ENCODE results near the gene SLC4A9. TPM values are rescaled to one million over a fixed set of nuclear protein-coding genes. Genes with fewer than 3 reads are reported as not detected.
"Not testable (repeated sequence)": the region's sequence is repeated elsewhere in the genome, so short reads cannot be mapped to it uniquely, and the experiment has no call there.

SLC4A9 gene
- total RNA-seq, 2 experiments from 2014 or later: 0.13 to 0.16 TPM

DNA sequence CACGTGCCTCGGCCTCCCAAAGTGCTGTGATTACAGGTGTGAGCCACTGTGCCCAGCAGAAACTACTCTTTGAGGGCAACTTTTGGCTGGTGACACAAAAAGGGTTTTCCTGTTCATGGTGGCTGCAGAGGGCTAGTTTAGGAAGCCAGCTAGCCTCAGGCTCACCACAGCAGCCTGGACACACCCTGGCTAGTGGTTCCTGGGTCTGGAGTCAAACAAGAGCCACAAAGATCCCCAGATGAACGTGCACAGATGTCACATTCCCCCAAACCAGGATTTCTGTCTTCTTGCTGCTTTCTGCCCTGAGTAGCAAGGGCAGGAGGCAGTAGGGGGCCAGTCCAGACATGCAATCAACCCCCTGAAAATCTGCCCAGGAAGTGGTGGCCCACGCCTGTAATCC, 20.4 kb upstream of the SLC4A9 start:
- peaks cover 84% of the 10 kb centered on the region for H3K4me1 Mint-ChIP-seq (ENCODE audit: low read depth)
- H3K36me3 Mint-ChIP-seq (ENCODE audit: low read depth): peaks cover 83% of the 10 kb centered on the region
- ChIA-PET POLR2A (interaction anchor here (0.6 kb wide), 1 partner anchor 9 kb away, joined by 3 read pairs; no protein-coding TSS in a partner anchor), CTCF (interaction anchor here (5.5 kb wide), 1 partner anchor 13 kb away, joined by 39 read pairs; no protein-coding TSS in a partner anchor)
- DNase-seq (no peak), ATAC-seq (no peak)
- peak overlapping the region; percentile 76 for H3K27ac Mint-ChIP-seq
- peak overlapping the region; percentile 26 for H3K4me3 Mint-ChIP-seq
- no peaks in the 10 kb centered on the region for H3K27me3 Mint-ChIP-seq (ENCODE audit: low read depth)
- no peaks in the 10 kb centered on the region for H3K9me3 Mint-ChIP-seq (ENCODE audit: insufficient read depth)

DNA sequence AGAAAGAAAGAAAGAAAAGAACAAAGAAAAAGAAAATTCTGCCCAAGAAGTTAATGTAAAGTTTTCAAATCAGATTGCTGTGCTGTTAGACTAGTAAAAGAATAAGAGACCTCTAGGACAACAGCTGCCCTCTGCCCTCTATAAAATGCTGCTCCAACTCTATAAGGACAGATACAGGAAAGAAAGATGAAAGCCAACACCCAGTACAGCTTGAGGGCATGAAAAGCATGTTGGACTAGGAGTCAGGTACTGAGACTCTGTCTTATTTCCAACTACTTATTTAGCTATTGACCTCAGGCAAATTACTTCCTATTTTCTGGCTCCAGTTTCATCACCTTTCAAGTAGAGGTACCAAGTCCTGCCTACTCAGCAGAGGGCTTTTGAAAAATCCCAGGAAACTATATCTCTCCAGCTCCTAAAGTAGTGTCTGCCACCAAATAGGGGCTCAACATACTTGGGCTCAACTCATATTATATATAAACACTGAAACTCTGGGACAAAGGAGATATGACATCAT, 19.3 kb upstream of the SLC4A9 start:
- POLR2A ChIA-PET: no interaction called here
- Mint-ChIP-seq H3K4me3 (peak overlapping the region; percentile 84), H3K9me3 (ENCODE audit: insufficient read depth) (no peaks in the 10 kb centered on the region), H3K4me1 (ENCODE audit: low read depth) (peaks cover 88% of the 10 kb centered on the region), H3K27me3 (ENCODE audit: low read depth) (no peaks in the 10 kb centered on the region), H3K27ac (peak overlapping the region; percentile 91), H3K36me3 (ENCODE audit: low read depth) (peaks cover 80% of the 10 kb centered on the region)
- ATAC-seq (no peak), DNase-seq (no peak)
- CTCF ChIA-PET: interaction anchor here (0.6 to 5.5 kb wide), 7 partner anchors 11 to 101 kb away, joined by 3 to 39 read pairs (median 3); no protein-coding TSS in a partner anchor

DNA sequence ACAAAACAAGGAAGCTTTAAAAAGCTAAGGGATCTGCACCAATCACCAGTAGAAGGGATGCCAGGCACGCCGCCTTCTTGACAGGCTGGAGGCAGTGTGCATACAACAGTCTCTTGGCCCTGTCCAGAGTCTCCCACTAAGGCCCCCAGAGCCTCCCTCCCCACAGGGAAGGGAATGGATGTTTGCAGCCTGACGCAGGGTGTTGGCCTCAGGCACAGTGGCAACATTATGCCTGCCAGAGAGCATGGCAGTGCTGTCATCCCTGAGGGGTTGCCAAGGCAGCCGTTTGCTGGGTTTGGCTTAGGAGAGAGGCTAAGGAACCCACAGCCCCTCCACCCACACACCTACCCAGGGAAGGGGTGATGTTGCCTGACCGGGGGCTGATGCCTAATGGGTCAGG, 18.4 kb upstream of the SLC4A9 start:
- POLR2A ChIA-PET: interaction anchor here (1.3 kb wide), 1 partner anchor 83 kb away, joined by 3 read pairs; no protein-coding TSS in a partner anchor
- Mint-ChIP-seq H3K4me1 (ENCODE audit: low read depth) (peaks cover 80% of the 10 kb centered on the region), H3K4me3 (peak overlapping the region; percentile 84), H3K27ac (peak overlapping the region; percentile 91), H3K36me3 (ENCODE audit: low read depth) (peaks cover 72% of the 10 kb centered on the region), H3K27me3 (ENCODE audit: low read depth) (no peaks in the 10 kb centered on the region), H3K9me3 (ENCODE audit: insufficient read depth) (no peaks in the 10 kb centered on the region)
- CTCF ChIA-PET: interaction anchor here (1.2 to 15.4 kb wide), 4 partner anchors 11 to 102 kb away, joined by 4 to 796 read pairs (median 22); no protein-coding TSS in a partner anchor
- no peak for ATAC-seq
- DNase-seq: no peak

GRCh38 chr5:140342287-140342686, 17.7 kb upstream of the SLC4A9 start:
- Mint-ChIP-seq H3K27me3 (ENCODE audit: low read depth) (no peaks in the 10 kb centered on the region), H3K36me3 (ENCODE audit: low read depth) (peaks cover 66% of the 10 kb centered on the region), H3K4me1 (ENCODE audit: low read depth) (peaks cover 81% of the 10 kb centered on the region), H3K9me3 (ENCODE audit: insufficient read depth) (no peaks in the 10 kb centered on the region), H3K27ac (peak overlapping the region; percentile 91), H3K4me3 (peak overlapping the region; percentile 84)
- DNase-seq (peak; percentile 69), ATAC-seq (peak; percentile 7)
- ChIA-PET POLR2A (interaction anchor here (1.3 kb wide), 1 partner anchor 83 kb away, joined by 3 read pairs; no protein-coding TSS in a partner anchor), CTCF (interaction anchor here (1.8 to 15.4 kb wide), 3 partner anchors 10 to 93 kb away, joined by 7 to 796 read pairs (median 39); no protein-coding TSS in a partner anchor)

- POLR2A ChIA-PET: interaction anchor here (0.7 kb wide), 1 partner anchor 1281 kb away, joined by 3 read pairs; no protein-coding TSS in a partner anchor
- ATAC-seq: no peak
Measured at GRCh38 chr5:140342896-140343295, 17.1 kb upstream of the SLC4A9 start.

GRCh38 chr5:140343849-140344248, 16.1 kb upstream of the SLC4A9 start:
- Mint-ChIP-seq H3K4me3 (peak overlapping the region; percentile 84), H3K36me3 (ENCODE audit: low read depth) (peaks cover 53% of the 10 kb centered on the region), H3K27ac (peak overlapping the region; percentile 91), H3K4me1 (ENCODE audit: low read depth) (peaks cover 79% of the 10 kb centered on the region)
- not testable (repeated sequence) for ATAC-seq; H3K27me3 Mint-ChIP-seq (ENCODE audit: low read depth); DNase-seq; H3K9me3 Mint-ChIP-seq (ENCODE audit: insufficient read depth)
- ChIA-PET CTCF (interaction anchor here (0.5 to 15.4 kb wide), 6 partner anchors 8 to 287 kb away, joined by 3 to 796 read pairs (median 10); no protein-coding TSS in a partner anchor), POLR2A (interaction anchor here (0.6 to 3.2 kb wide), 3 partner anchors 41 to 204 kb away, joined by 3 to 15 read pairs (median 4); partner anchors contain the start of genes EIF4EBP3 and PFDN1)

More at GRCh38 chr5:140342896-140343295, 17.1 kb upstream of the SLC4A9 start:
- H3K27me3 Mint-ChIP-seq (ENCODE audit: low read depth): no peaks in the 10 kb centered on the region
- H3K27ac Mint-ChIP-seq: peak overlapping the region; percentile 91
- CTCF ChIA-PET: interaction anchor here (1.8 to 15.4 kb wide), 3 partner anchors 9 to 94 kb away, joined by 7 to 796 read pairs (median 39); no protein-coding TSS in a partner anchor
- peaks cover 80% of the 10 kb centered on the region for H3K4me1 Mint-ChIP-seq (ENCODE audit: low read depth)
- peaks cover 60% of the 10 kb centered on the region for H3K36me3 Mint-ChIP-seq (ENCODE audit: low read depth)
- peak overlapping the region; percentile 84 for H3K4me3 Mint-ChIP-seq
- no peak for DNase-seq
- no peaks in the 10 kb centered on the region for H3K9me3 Mint-ChIP-seq (ENCODE audit: insufficient read depth)

- DNase-seq (no peak), ATAC-seq (no peak)
- Mint-ChIP-seq H3K4me1 (ENCODE audit: low read depth) (peaks cover 70% of the 10 kb centered on the region), H3K9me3 (ENCODE audit: insufficient read depth) (no peaks in the 10 kb centered on the region), H3K36me3 (ENCODE audit: low read depth) (peaks cover 46% of the 10 kb centered on the region), H3K27ac (peak overlapping the region; percentile 91), H3K4me3 (peak overlapping the region; percentile 84), H3K27me3 (ENCODE audit: low read depth) (peaks cover 1% of the 10 kb centered on the region)
- ChIA-PET CTCF (interaction anchor here (0.5 to 15.4 kb wide), 15 partner anchors 8 to 294 kb away, joined by 3 to 796 read pairs (median 8); partner anchors contain the start of gene PFDN1), POLR2A (interaction anchor here (0.6 to 3.2 kb wide), 4 partner anchors 42 to 100 kb away, joined by 3 to 16 read pairs (median 10); partner anchors contain the start of gene PFDN1)
Measured at GRCh38 chr5:140344683-140345423, 15.1 kb upstream of the SLC4A9 start.

- Mint-ChIP-seq H3K9me3 (ENCODE audit: insufficient read depth) (no peaks in the 10 kb centered on the region), H3K4me3 (peak overlapping the region; percentile 84), H3K27me3 (ENCODE audit: low read depth) (peaks cover 3% of the 10 kb centered on the region), H3K36me3 (ENCODE audit: low read depth) (peaks cover 38% of the 10 kb centered on the region), H3K27ac (peak overlapping the region; percentile 70), H3K4me1 (ENCODE audit: low read depth) (peaks cover 67% of the 10 kb centered on the region)
- ChIA-PET POLR2A (interaction anchor here (0.6 to 3.2 kb wide), 6 partner anchors 8 to 101 kb away, joined by 3 to 16 read pairs (median 4); partner anchors contain the start of genes ANKHD1 and PFDN1), CTCF (interaction anchor here (0.7 to 15.4 kb wide), 25 partner anchors 9 to 296 kb away, joined by 3 to 796 read pairs (median 4); partner anchors contain the start of genes EIF4EBP3 and PFDN1)
- ATAC-seq (no peak), DNase-seq (no peak)
Measured at GRCh38 chr5:140345919-140346347, 14.1 kb upstream of the SLC4A9 start.

DNA sequence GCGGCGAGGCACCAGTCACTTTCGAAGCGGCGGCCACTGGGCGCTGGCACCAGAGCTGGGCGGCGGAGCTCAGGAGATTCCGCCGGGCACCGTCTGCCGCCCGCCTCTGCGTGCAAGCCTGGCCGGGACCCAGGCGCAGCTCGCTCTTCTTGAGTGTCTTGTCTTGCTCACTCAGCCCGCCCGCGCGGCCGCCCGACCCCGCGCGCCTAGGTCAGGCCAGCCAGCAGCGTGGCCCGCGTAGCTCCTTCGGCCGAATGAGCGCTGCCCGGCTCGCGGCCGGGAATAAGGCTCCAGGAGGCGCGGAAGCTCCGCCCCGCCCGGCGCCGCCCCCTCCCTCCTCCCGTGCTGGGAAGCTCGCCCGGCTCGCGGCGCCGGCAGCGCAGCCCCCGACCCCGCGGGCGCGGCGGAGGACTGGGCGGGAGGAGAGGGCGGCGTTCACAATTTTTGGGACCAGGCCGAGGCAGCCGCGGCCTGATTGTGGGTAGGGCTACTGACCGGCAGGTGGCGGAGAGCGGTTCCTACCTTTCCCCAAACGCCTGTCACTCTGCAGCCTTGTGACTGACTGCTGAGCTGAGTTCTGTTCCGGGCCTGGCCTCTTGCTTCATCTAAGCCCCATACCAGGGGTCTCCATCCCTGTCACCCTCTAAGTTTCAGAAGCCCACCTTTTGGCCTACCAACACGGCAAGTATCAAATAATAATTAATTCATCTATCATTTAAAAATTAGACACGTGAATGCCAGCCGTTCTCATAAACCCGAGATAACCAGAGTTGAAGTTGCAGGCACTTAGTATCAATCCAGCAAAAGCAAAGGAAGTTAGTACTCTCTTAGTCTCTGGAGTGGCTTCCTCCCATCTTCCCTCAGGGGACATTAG, 13.4 kb upstream of the SLC4A9 start, which contains the start of gene HBEGF:
HBEGF (minus strand) TSS at position 256 of the 874 bp plus-strand sequence. CDS start 275 bp downstream, outside the sequence.
- DNase-seq (peak; percentile 62), ATAC-seq (peak; percentile 70)
- Mint-ChIP-seq H3K36me3 (ENCODE audit: low read depth) (peaks cover 31% of the 10 kb centered on the region), H3K27ac (peak within 1 kb of the TSS; percentile 70), H3K9me3 (ENCODE audit: insufficient read depth) (no peaks in the 10 kb centered on the region), H3K4me3 (peak within 1 kb of the TSS; percentile 84), H3K4me1 (ENCODE audit: low read depth) (peaks cover 66% of the 10 kb centered on the region), H3K27me3 (ENCODE audit: low read depth) (peaks cover 6% of the 10 kb centered on the region)
- ChIA-PET CTCF (interaction anchor here (0.7 to 15.4 kb wide), 24 partner anchors 9 to 295 kb away, joined by 3 to 796 read pairs (median 4); partner anchors contain the start of genes EIF4EBP3 and PFDN1), POLR2A (interaction anchor here (0.5 to 3.2 kb wide), 7 partner anchors 9 to 102 kb away, joined by 3 to 16 read pairs (median 4); partner anchors contain the start of genes ANKHD1 and PFDN1)

GRCh38 chr5:140347360-140347759, 12.6 kb upstream of the SLC4A9 start:
- ATAC-seq: no peak
- peak overlapping the region; percentile 56 for H3K27ac Mint-ChIP-seq

More at GRCh38 chr5:140347360-140347759, 12.6 kb upstream of the SLC4A9 start:
- ChIA-PET POLR2A (interaction anchor here (2.5 to 3.2 kb wide), 2 partner anchors 44 to 103 kb away, joined by 15 to 16 read pairs; partner anchors contain the start of gene PFDN1), CTCF (interaction anchor here (0.7 to 15.4 kb wide), 17 partner anchors 10 to 295 kb away, joined by 3 to 796 read pairs (median 4); partner anchors contain the start of gene PFDN1)
- Mint-ChIP-seq H3K4me3 (peak overlapping the region; percentile 78), H3K9me3 (ENCODE audit: insufficient read depth) (no peaks in the 10 kb centered on the region), H3K36me3 (ENCODE audit: low read depth) (peaks cover 25% of the 10 kb centered on the region), H3K4me1 (ENCODE audit: low read depth) (peaks cover 62% of the 10 kb centered on the region), H3K27me3 (ENCODE audit: low read depth) (peaks cover 7% of the 10 kb centered on the region)
- DNase-seq: no peak

Measured in activated CD8-positive, alpha-beta T cell treated with anti-CD3 and anti-CD28 coated beads, Interleukin-2, amount 10 ng/mL, durations not matched to agents 7 days and 5 days (primary cell).